GM23338 (cell line): Measurements from ENCODE around the gene KCNMB3. TPM values are rescaled to one million over a fixed set of nuclear protein-coding genes. Genes with fewer than 3 reads are reported as not detected.

Experiments
- ATAC-seq: fragments of 200-7000 bp; cut with Tn5 transposase; 3 replicates; pipeline ENCODE4 v1.9.1; 2020
- DNase-seq: peaks from one replicate; pipeline ENCODE4 v3.0.0-alpha.2; 2015; ENCODE audit warnings: low spot score
- H2AFZ ChIP-seq: fragments of 200-600 bp; sonication (generic); 2 replicates; pipeline ENCODE4 v1.8.0; 2016; ENCODE audit warnings: antibody characterized with exemption, mild to moderate bottlenecking, moderate library complexity
- H3F3A ChIP-seq: fragments of 200-600 bp; sonication (generic); replicated peaks from 2 replicates; pipeline ENCODE4 v1.8.0; 2017; ENCODE audit warnings: antibody characterized with exemption, mixed run types, low read depth
- H3K27ac ChIP-seq: fragments of 200-600 bp; sonication (generic); 2 replicates; pipeline ENCODE4 v1.6.1; 2016; ENCODE audit warnings: low read depth
- H3K27me3 ChIP-seq: fragments of 200-600 bp; sonication (generic); 2 replicates; pipeline ENCODE4 v1.8.0; 2016; ENCODE audit warnings: mild to moderate bottlenecking, mixed run types, moderate library complexity; ENCODE audit not compliant: insufficient read depth
- H3K36me3 ChIP-seq: fragments of 200-600 bp; sonication (generic); 2 replicates; pipeline ENCODE4 v1.8.0; 2016; ENCODE audit warnings: mild to moderate bottlenecking; ENCODE audit not compliant: insufficient read depth
- H3K4me1 ChIP-seq: fragments of 200-600 bp; sonication (generic); 2 replicates; pipeline ENCODE4 v1.8.0; 2016; ENCODE audit warnings: mild to moderate bottlenecking, moderate library complexity; ENCODE audit not compliant: insufficient read depth
- H3K4me2 ChIP-seq: fragments of 200-600 bp; sonication (generic); 2 replicates; pipeline ENCODE4 v1.7.1; 2017; ENCODE audit warnings: mixed run types
- H3K4me3 ChIP-seq: fragments of 200-600 bp; sonication (generic); 2 replicates; pipeline ENCODE4 v1.6.1; 2016; ENCODE audit warnings: mixed run types
- H3K79me2 ChIP-seq: fragments of 200-600 bp; sonication (generic); replicated peaks from 2 replicates; pipeline ENCODE4 v1.8.0; 2017; ENCODE audit warnings: mild to moderate bottlenecking; ENCODE audit not compliant: insufficient read depth
- H3K9me2 ChIP-seq: fragments of 200-600 bp; sonication (generic); 2 replicates; pipeline ENCODE4 v1.8.0; 2017; ENCODE audit not compliant: insufficient read depth
- H4K20me1 ChIP-seq: fragments of 200-600 bp; sonication (generic); replicated peaks from 2 replicates; pipeline ENCODE4 v1.8.0; 2017; ENCODE audit warnings: mild to moderate bottlenecking; ENCODE audit not compliant: insufficient read depth
- H3K27ac Mint-ChIP-seq: 2 replicates; pipeline ENCODE4 v1.8.0; 2020; ENCODE audit warnings: inconsistent platforms, mild to moderate bottlenecking, moderate library complexity, mixed read lengths
- H3K27me3 Mint-ChIP-seq: 3 replicates; pipeline ENCODE4 v1.8.0; 2022; ENCODE audit warnings: low read depth, mild to moderate bottlenecking, moderate library complexity, mixed read lengths, inconsistent platforms; ENCODE audit not compliant: insufficient read depth, poor library complexity
- H3K36me3 Mint-ChIP-seq: 3 replicates; pipeline ENCODE4 v1.8.0; 2021; ENCODE audit warnings: low read depth, mild to moderate bottlenecking, inconsistent platforms, moderate library complexity, mixed read lengths
- H3K4me1 Mint-ChIP-seq: 3 replicates; pipeline ENCODE4 v1.8.0; 2020; ENCODE audit warnings: mild to moderate bottlenecking, inconsistent platforms, mixed read lengths
- H3K4me3 Mint-ChIP-seq: 3 replicates; pipeline ENCODE4 v1.8.0; 2021; ENCODE audit warnings: moderate library complexity, mild to moderate bottlenecking, inconsistent platforms, mixed read lengths
- H3K9me3 Mint-ChIP-seq: 3 replicates; pipeline ENCODE4 v1.8.0; 2020; ENCODE audit warnings: moderate library complexity, mild to moderate bottlenecking, inconsistent platforms, mixed read lengths
- CREB1 ChIP-seq: fragments of 250-450 bp; sonication (Bioruptor Pico); IDR thresholded peaks from 2 replicates; pipeline ENCODE4 v1.5.0; 2020; ENCODE audit warnings: low read depth, mild to moderate bottlenecking, moderate library complexity
- EZH2 ChIP-seq: fragments of 200-600 bp; sonication (generic); IDR thresholded peaks from one replicate; pipeline ENCODE4 v1.8.0; 2017; ENCODE audit warnings: antibody characterized with exemption, mild to moderate bottlenecking, low read depth; ENCODE audit not compliant: unreplicated experiment
- EZH2phosphoT487 ChIP-seq: fragments of 200-600 bp; sonication (generic); IDR thresholded peaks from one replicate; pipeline ENCODE4 v1.8.1; 2018; ENCODE audit warnings: antibody characterized with exemption; ENCODE audit not compliant: unreplicated experiment
- JUNB ChIP-seq: IDR thresholded peaks from one replicate; pipeline ENCODE4 v1.6.1; 2016; ENCODE audit warnings: antibody characterized with exemption; ENCODE audit not compliant: unreplicated experiment
- NANOG ChIP-seq: IDR thresholded peaks from 2 replicates; pipeline ENCODE4 v1.6.1; 2016; ENCODE audit warnings: antibody characterized with exemption, borderline replicate concordance
- POLR2AphosphoS5 ChIP-seq: IDR thresholded peaks from 2 replicates; pipeline ENCODE4 v1.6.1; 2016; ENCODE audit warnings: antibody characterized with exemption, low read depth
- STAT1 ChIP-seq: IDR thresholded peaks from one replicate; pipeline ENCODE4 v1.6.1; 2016; ENCODE audit warnings: antibody characterized with exemption; ENCODE audit not compliant: unreplicated experiment
- ZNF114 ChIP-seq: fragments of 250-450 bp; sonication (Bioruptor Pico); IDR thresholded peaks from 2 replicates; pipeline ENCODE4 v1.5.0; 2020; ENCODE audit warnings: mild to moderate bottlenecking, moderate library complexity
- ZNF331 ChIP-seq: fragments of 250-450 bp; sonication (Bioruptor Pico); IDR thresholded peaks from 2 replicates; pipeline ENCODE4 v1.5.0; 2020; ENCODE audit warnings: low read depth, mild to moderate bottlenecking, moderate library complexity
- polyA plus RNA-seq: library from polyadenylated mRNA; unstranded; fragments of >200 nt; fragmentation: Nextera tagmentation; extraction: Ambion mirVana; gene quantifications from 2 replicates; pipeline ENCODE4 v1.2.1, GENCODE V29; 2016
- total RNA-seq: library from RNA; depleted of rRNA; stranded (reverse); fragments of >200 nt; shearing (Covaris generic); gene quantifications from 2 replicates; pipeline ENCODE4 v1.2.3, GENCODE V29; 2014
- TF ChIP-seq, protein P1 (sequence below), 2 experiments: fragments of 200-600 bp in 1 of 2; sonication (generic) in 1 of 2; conservative IDR thresholded peaks; 2 replicates each; pipeline versions ENCODE4 v1.5.1 to v1.6.1; 2016 to 2017; ENCODE audit warnings: antibody characterized with exemption in 2 of 2, low read depth in 2 of 2, mild to moderate bottlenecking in 2 of 2, moderate library complexity in 1 of 2
- TF ChIP-seq, protein P2 (sequence below): IDR thresholded peaks from 2 replicates; pipeline ENCODE4 v1.6.1; 2016; ENCODE audit warnings: antibody characterized with exemption
- TF ChIP-seq, protein P3 (sequence below): fragments of 250-450 bp; sonication (Bioruptor Pico); IDR thresholded peaks from 2 replicates; pipeline ENCODE4 v1.5.0; 2020; ENCODE audit warnings: mild to moderate bottlenecking, moderate library complexity
- TF ChIP-seq, protein P4 (sequence below): IDR thresholded peaks from one replicate; pipeline ENCODE4 v1.6.1; 2018; ENCODE audit warnings: antibody characterized with exemption; ENCODE audit not compliant: unreplicated experiment

KCNMB3 gene
- total and polyA plus RNA-seq, 2 experiments from 2014 or later: 1.3 to 3.8 TPM

DNA sequence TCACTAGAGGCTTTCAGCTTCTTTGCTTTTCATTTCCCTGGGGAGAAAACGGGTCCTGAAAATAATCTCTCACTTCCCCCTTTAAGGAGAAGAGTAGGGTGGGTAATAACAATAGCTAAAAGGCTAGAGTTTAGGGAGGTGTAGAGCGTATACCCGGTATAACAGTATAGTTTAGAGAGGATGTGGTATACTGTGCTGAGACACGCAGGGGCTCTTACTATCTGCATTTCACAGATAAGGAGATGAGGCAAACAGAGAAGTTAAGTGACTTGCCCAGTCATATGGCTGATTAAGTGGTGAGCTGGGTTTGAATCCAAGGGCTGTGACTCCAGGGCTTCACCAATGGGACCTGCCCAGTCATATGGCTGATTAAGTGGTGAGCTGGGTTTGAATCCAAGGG lies 15.0 kb upstream of the KCNMB3 start:
- Mint-ChIP-seq H3K36me3 (peaks cover 2% of the 10 kb centered on the region), H3K4me3 (no peak overlapping the region), H3K4me1 (peaks cover 2% of the 10 kb centered on the region; the same call in 1 of the 3 replicates), H3K27ac (no peak overlapping the region), H3K27me3 (peaks cover 4% of the 10 kb centered on the region), H3K9me3 (peaks cover 2% of the 10 kb centered on the region; the same call in 2 of the 3 replicates)
- Histone ChIP-seq H3K27ac (no peak overlapping the region), H3K27me3 (0 out of 2 replicates have a peak, but pooled peaks cover under 1% of the 10 kb centered on the region), H3K4me1 (no peaks in the 10 kb centered on the region), H2AFZ (no peak overlapping the region), H3K9me2 (no peaks in the 10 kb centered on the region), H4K20me1 (no peaks in the 10 kb centered on the region), H3K79me2 (no peaks in the 10 kb centered on the region), H3F3A (no peaks in the 10 kb centered on the region), H3K36me3 (no peaks in the 10 kb centered on the region), H3K4me3 (no peak overlapping the region), H3K4me2 (no peak overlapping the region)
- DNase-seq: no peak
- ATAC-seq: no peak
- no peak for TF ChIP-seq EZH2phosphoT487
- TF ChIP-seq EZH2: no peak
- TF ChIP-seq POLR2AphosphoS5: no peak
- no peak for TF ChIP-seq CREB1
- TF ChIP-seq ZNF114 (CRISPR knock-in tag): no peak
- TF ChIP-seq ZNF331 (CRISPR knock-in tag): no peak
- TF ChIP-seq NANOG: no peak
- no peak for TF ChIP-seq JUNB
- TF ChIP-seq, protein P1, sequence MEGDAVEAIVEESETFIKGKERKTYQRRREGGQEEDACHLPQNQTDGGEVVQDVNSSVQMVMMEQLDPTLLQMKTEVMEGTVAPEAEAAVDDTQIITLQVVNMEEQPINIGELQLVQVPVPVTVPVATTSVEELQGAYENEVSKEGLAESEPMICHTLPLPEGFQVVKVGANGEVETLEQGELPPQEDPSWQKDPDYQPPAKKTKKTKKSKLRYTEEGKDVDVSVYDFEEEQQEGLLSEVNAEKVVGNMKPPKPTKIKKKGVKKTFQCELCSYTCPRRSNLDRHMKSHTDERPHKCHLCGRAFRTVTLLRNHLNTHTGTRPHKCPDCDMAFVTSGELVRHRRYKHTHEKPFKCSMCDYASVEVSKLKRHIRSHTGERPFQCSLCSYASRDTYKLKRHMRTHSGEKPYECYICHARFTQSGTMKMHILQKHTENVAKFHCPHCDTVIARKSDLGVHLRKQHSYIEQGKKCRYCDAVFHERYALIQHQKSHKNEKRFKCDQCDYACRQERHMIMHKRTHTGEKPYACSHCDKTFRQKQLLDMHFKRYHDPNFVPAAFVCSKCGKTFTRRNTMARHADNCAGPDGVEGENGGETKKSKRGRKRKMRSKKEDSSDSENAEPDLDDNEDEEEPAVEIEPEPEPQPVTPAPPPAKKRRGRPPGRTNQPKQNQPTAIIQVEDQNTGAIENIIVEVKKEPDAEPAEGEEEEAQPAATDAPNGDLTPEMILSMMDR (conservative IDR thresholded peaks at IDR 0.05; ENCODE audit: low read depth in 2 of 2): no peak
- TF ChIP-seq STAT1: no peak
- TF ChIP-seq, protein P2, sequence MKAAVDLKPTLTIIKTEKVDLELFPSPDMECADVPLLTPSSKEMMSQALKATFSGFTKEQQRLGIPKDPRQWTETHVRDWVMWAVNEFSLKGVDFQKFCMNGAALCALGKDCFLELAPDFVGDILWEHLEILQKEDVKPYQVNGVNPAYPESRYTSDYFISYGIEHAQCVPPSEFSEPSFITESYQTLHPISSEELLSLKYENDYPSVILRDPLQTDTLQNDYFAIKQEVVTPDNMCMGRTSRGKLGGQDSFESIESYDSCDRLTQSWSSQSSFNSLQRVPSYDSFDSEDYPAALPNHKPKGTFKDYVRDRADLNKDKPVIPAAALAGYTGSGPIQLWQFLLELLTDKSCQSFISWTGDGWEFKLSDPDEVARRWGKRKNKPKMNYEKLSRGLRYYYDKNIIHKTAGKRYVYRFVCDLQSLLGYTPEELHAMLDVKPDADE: no peak
- TF ChIP-seq, protein P3, sequence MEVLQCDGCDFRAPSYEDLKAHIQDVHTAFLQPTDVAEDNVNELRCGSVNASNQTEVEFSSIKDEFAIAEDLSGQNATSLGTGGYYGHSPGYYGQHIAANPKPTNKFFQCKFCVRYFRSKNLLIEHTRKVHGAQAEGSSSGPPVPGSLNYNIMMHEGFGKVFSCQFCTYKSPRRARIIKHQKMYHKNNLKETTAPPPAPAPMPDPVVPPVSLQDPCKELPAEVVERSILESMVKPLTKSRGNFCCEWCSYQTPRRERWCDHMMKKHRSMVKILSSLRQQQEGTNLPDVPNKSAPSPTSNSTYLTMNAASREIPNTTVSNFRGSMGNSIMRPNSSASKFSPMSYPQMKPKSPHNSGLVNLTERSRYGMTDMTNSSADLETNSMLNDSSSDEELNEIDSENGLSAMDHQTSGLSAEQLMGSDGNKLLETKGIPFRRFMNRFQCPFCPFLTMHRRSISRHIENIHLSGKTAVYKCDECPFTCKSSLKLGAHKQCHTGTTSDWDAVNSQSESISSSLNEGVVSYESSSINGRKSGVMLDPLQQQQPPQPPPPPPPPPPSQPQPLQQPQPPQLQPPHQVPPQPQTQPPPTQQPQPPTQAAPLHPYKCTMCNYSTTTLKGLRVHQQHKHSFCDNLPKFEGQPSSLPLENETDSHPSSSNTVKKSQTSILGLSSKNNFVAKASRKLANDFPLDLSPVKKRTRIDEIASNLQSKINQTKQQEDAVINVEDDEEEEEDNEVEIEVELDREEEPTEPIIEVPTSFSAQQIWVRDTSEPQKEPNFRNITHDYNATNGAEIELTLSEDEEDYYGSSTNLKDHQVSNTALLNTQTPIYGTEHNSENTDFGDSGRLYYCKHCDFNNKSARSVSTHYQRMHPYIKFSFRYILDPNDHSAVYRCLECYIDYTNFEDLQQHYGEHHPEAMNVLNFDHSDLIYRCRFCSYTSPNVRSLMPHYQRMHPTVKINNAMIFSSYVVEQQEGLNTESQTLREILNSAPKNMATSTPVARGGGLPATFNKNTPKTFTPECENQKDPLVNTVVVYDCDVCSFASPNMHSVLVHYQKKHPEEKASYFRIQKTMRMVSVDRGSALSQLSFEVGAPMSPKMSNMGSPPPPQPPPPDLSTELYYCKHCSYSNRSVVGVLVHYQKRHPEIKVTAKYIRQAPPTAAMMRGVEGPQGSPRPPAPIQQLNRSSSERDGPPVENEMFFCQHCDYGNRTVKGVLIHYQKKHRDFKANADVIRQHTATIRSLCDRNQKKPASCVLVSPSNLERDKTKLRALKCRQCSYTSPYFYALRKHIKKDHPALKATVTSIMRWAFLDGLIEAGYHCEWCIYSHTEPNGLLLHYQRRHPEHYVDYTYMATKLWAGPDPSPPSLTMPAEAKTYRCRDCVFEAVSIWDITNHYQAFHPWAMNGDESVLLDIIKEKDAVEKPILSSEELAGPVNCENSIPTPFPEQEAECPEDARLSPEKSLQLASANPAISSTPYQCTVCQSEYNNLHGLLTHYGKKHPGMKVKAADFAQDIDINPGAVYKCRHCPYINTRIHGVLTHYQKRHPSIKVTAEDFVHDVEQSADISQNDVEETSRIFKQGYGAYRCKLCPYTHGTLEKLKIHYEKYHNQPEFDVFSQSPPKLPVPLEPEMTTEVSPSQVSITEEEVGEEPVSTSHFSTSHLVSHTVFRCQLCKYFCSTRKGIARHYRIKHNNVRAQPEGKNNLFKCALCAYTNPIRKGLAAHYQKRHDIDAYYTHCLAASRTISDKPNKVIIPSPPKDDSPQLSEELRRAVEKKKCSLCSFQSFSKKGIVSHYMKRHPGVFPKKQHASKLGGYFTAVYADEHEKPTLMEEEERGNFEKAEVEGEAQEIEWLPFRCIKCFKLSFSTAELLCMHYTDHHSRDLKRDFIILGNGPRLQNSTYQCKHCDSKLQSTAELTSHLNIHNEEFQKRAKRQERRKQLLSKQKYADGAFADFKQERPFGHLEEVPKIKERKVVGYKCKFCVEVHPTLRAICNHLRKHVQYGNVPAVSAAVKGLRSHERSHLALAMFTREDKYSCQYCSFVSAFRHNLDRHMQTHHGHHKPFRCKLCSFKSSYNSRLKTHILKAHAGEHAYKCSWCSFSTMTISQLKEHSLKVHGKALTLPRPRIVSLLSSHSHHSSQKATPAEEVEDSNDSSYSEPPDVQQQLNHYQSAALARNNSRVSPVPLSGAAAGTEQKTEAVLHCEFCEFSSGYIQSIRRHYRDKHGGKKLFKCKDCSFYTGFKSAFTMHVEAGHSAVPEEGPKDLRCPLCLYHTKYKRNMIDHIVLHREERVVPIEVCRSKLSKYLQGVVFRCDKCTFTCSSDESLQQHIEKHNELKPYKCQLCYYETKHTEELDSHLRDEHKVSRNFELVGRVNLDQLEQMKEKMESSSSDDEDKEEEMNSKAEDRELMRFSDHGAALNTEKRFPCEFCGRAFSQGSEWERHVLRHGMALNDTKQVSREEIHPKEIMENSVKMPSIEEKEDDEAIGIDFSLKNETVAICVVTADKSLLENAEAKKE: no peak
- TF ChIP-seq, protein P4, sequence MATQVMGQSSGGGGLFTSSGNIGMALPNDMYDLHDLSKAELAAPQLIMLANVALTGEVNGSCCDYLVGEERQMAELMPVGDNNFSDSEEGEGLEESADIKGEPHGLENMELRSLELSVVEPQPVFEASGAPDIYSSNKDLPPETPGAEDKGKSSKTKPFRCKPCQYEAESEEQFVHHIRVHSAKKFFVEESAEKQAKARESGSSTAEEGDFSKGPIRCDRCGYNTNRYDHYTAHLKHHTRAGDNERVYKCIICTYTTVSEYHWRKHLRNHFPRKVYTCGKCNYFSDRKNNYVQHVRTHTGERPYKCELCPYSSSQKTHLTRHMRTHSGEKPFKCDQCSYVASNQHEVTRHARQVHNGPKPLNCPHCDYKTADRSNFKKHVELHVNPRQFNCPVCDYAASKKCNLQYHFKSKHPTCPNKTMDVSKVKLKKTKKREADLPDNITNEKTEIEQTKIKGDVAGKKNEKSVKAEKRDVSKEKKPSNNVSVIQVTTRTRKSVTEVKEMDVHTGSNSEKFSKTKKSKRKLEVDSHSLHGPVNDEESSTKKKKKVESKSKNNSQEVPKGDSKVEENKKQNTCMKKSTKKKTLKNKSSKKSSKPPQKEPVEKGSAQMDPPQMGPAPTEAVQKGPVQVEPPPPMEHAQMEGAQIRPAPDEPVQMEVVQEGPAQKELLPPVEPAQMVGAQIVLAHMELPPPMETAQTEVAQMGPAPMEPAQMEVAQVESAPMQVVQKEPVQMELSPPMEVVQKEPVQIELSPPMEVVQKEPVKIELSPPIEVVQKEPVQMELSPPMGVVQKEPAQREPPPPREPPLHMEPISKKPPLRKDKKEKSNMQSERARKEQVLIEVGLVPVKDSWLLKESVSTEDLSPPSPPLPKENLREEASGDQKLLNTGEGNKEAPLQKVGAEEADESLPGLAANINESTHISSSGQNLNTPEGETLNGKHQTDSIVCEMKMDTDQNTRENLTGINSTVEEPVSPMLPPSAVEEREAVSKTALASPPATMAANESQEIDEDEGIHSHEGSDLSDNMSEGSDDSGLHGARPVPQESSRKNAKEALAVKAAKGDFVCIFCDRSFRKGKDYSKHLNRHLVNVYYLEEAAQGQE: no peak
